Activated T-helper 2 cell treated with anti-CD3 and anti-CD28 coated beads, Interferon-gamma antibody, Interleukin-2, Interleukin-4, amounts not matched to agents 10 μg/mL and 5 μg/mL and 100 μg/mL, durations not matched to agents 14 hours and 24 hours and 36 hours (primary cell): Measurements from ENCODE around the gene ALDH4A1. TPM values are rescaled to one million over a fixed set of nuclear protein-coding genes. Genes with fewer than 3 reads are reported as not detected.

Experiments used
- DNase-seq: peaks from one replicate; pipeline ENCODE4 v3.0.0; 2021; ENCODE audit warnings: low spot score
- H3K27ac Mint-ChIP-seq: one replicate; pipeline ENCODE4 v1.8.0; 2021; ENCODE audit warnings: mixed read lengths
- H3K27me3 Mint-ChIP-seq: one replicate; pipeline ENCODE4 v1.8.0; 2021; ENCODE audit warnings: low read depth, mixed read lengths
- H3K36me3 Mint-ChIP-seq: one replicate; pipeline ENCODE4 v1.8.0; 2021; ENCODE audit warnings: low read depth, mixed read lengths
- H3K4me1 Mint-ChIP-seq: one replicate; pipeline ENCODE4 v1.8.0; 2021; ENCODE audit warnings: low read depth, mixed read lengths
- H3K4me3 Mint-ChIP-seq: one replicate; pipeline ENCODE4 v1.8.0; 2021; ENCODE audit warnings: low read depth, mild to moderate bottlenecking, moderate library complexity, mixed read lengths
- H3K9me3 Mint-ChIP-seq: one replicate; pipeline ENCODE4 v1.8.0; 2021; ENCODE audit warnings: mixed read lengths
- intact Hi-C: fragments of 100-400 bp; cut with micrococcal nuclease; formaldehyde crosslinking; loops from one replicate; pipeline ENCODE4 v1.15.1; 2023
- total RNA-seq: library from RNA; stranded (reverse); gene quantifications from 2 replicates; pipeline ENCODE4 v1.2.3, GENCODE V29; 2022

The ALDH4A1 gene
- total RNA-seq, 1 donor from 2014 or later: 4.4 TPM

- intact Hi-C loops: no loop called here
- no peak for DNase-seq
- Mint-ChIP-seq H3K4me3 (no peak overlapping the region), H3K36me3 (no peaks in the 10 kb centered on the region), H3K4me1 (no peaks in the 10 kb centered on the region), H3K27me3 (no peaks in the 10 kb centered on the region), H3K27ac (no peak overlapping the region), H3K9me3 (no peaks in the 10 kb centered on the region)
Measured at GRCh38 chr1:18881642-18882431, 20.5 kb downstream of the ALDH4A1 start.

GRCh38 chr1:18881164-18881563, 21.2 kb downstream of the ALDH4A1 start:
- Mint-ChIP-seq H3K4me3 (no peak overlapping the region), H3K9me3 (no peaks in the 10 kb centered on the region), H3K36me3 (no peaks in the 10 kb centered on the region), H3K27me3 (no peaks in the 10 kb centered on the region), H3K4me1 (no peaks in the 10 kb centered on the region), H3K27ac (no peak overlapping the region)
- intact Hi-C loops: no loop called here
- no peak for DNase-seq

DNA sequence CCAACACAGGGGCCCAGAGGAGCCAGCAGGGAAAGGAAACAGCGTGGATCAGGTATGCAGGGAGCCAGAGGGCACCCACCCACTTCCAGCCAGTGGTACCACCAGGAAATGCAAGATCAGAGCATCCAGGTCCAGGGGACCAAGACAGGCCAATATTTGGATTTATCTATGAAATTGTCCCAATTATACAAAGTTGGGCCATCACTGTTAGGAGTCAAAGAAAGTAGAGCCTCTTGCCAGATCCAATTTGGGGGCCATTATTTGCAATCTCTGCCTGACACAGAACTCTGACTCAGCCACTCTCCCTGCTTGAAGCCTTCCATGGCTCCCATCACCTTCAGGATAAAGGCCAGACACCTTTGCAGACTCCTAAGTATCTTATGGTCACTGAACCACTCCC, 21.8 kb downstream of the ALDH4A1 start:
- no peak overlapping the region for H3K4me3 Mint-ChIP-seq
- no peak overlapping the region for H3K27ac Mint-ChIP-seq

GRCh38 chr1:18879791-18880309, 22.5 kb downstream of the ALDH4A1 start:
- H3K9me3 Mint-ChIP-seq: no peaks in the 10 kb centered on the region
- H3K36me3 Mint-ChIP-seq: no peaks in the 10 kb centered on the region
- no peak overlapping the region for H3K27ac Mint-ChIP-seq
- no peaks in the 10 kb centered on the region for H3K4me1 Mint-ChIP-seq
- intact Hi-C loops: no loop called here
- no peaks in the 10 kb centered on the region for H3K27me3 Mint-ChIP-seq
- H3K4me3 Mint-ChIP-seq: no peak overlapping the region
- DNase-seq: no peak

More for the DNA sequence above, 21.8 kb downstream of the ALDH4A1 start:
- Mint-ChIP-seq H3K4me1 (no peaks in the 10 kb centered on the region), H3K36me3 (no peaks in the 10 kb centered on the region), H3K9me3 (no peaks in the 10 kb centered on the region), H3K27me3 (no peaks in the 10 kb centered on the region)
- intact Hi-C loops: no loop called here
- DNase-seq: no peak

DNA sequence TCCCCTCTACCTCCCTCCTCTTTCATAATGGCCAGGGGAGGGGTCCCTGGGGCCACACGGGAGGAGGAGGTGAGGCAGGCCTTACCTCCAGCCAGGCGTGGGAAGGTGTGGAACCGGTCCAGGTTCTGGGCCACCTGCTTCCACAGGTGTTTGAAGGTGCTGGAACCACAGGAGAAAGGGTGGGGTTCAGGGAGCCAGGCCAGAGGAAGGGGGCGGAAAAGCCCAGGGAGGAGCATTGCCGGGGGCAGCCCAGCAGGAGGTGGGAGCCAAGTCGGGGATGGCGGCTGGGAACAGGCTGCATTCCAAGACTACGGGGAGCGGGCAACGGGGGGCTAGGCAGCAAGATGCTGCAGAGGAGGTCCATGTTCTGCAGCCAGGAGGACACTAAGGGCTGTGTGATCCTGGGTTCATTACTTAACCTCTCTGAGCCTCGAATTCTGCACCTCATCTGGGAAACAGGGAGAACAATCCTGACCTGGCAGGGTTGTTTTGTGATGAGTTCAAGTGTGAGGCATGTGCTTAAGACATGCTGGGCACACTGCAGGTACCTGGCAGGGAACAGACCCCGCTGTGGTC, 23.1 kb downstream of the ALDH4A1 start:
- Mint-ChIP-seq H3K27ac (no peak overlapping the region), H3K27me3 (no peaks in the 10 kb centered on the region), H3K4me3 (no peak overlapping the region), H3K9me3 (no peaks in the 10 kb centered on the region), H3K36me3 (no peaks in the 10 kb centered on the region), H3K4me1 (no peaks in the 10 kb centered on the region)
- no peak for DNase-seq
- intact Hi-C loops: no loop called here

GRCh38 chr1:18878538-18879214, 23.7 kb downstream of the ALDH4A1 start:
- no peak for DNase-seq
- intact Hi-C loops: no loop called here
- Mint-ChIP-seq H3K36me3 (no peaks in the 10 kb centered on the region), H3K27ac (no peak overlapping the region), H3K4me3 (no peak overlapping the region), H3K4me1 (no peaks in the 10 kb centered on the region), H3K9me3 (no peaks in the 10 kb centered on the region), H3K27me3 (no peaks in the 10 kb centered on the region)

- no peak overlapping the region for H3K4me3 Mint-ChIP-seq
- H3K27me3 Mint-ChIP-seq: no peaks in the 10 kb centered on the region
- intact Hi-C loops: no loop called here
- DNase-seq: no peak
- no peaks in the 10 kb centered on the region for H3K36me3 Mint-ChIP-seq
- H3K9me3 Mint-ChIP-seq: no peaks in the 10 kb centered on the region
- no peak overlapping the region for H3K27ac Mint-ChIP-seq
- H3K4me1 Mint-ChIP-seq: no peaks in the 10 kb centered on the region
Measured at GRCh38 chr1:18877282-18877681, 25.1 kb downstream of the ALDH4A1 start.

- Mint-ChIP-seq H3K27ac (no peak overlapping the region), H3K4me3 (no peak overlapping the region)
Measured at GRCh38 chr1:18876210-18876609, 26.1 kb downstream of the ALDH4A1 start.

DNA sequence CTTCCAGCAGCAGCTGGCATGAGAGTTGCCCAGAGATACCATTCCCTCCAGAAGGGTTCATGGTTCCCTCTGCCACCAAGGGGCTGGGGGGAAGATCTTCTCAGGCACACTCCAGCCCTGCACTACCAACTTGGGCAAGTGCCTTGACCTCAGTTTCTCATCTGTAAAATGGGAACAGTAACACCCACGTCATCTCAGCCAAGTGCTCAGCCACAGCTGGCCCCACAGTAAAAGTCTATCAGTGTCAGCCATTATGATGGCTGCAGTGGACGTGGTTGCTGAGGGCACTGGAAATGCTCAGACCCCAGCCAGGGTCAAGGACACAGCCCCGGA, 26.6 kb downstream of the ALDH4A1 start:
- Mint-ChIP-seq H3K9me3 (no peaks in the 10 kb centered on the region), H3K27ac (no peak overlapping the region), H3K4me1 (no peaks in the 10 kb centered on the region), H3K27me3 (no peaks in the 10 kb centered on the region), H3K4me3 (no peak overlapping the region), H3K36me3 (no peaks in the 10 kb centered on the region)
- no peak for DNase-seq
- intact Hi-C loops: no loop called here

More at GRCh38 chr1:18876210-18876609, 26.1 kb downstream of the ALDH4A1 start:
- DNase-seq: no peak
- Mint-ChIP-seq H3K9me3 (no peaks in the 10 kb centered on the region), H3K27me3 (no peaks in the 10 kb centered on the region), H3K4me1 (no peaks in the 10 kb centered on the region), H3K36me3 (no peaks in the 10 kb centered on the region)
- intact Hi-C loops: no loop called here

GRCh38 chr1:18875107-18875795, 27.1 kb downstream of the ALDH4A1 start:
- Mint-ChIP-seq H3K27me3 (no peaks in the 10 kb centered on the region), H3K27ac (no peak overlapping the region), H3K4me3 (no peak overlapping the region), H3K9me3 (no peaks in the 10 kb centered on the region), H3K36me3 (no peaks in the 10 kb centered on the region), H3K4me1 (no peaks in the 10 kb centered on the region)
- intact Hi-C loops: no loop called here
- DNase-seq: peak; percentile 49

DNA sequence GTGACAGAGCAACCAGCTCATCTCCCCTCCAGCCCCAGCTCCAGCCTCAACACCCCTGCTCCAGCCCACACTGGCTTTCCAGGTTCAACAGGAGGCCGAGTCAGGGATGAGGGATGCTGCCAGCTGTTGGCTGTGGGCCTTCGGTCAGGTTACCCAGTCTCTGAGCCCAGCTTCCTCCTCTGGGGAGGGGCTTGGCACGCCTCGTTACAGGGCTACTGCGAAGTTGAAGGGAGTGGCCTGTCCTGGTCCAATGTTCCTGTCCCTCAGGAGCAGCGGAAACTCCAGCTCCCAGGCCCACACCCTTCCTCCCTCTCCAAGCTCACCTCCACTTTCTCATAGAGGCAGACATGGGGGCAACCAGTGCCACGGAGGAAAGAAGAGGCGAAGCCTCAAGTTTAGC, 27.8 kb downstream of the ALDH4A1 start:
- Mint-ChIP-seq H3K9me3 (no peaks in the 10 kb centered on the region), H3K4me3 (no peak overlapping the region), H3K27ac (no peak overlapping the region), H3K27me3 (no peaks in the 10 kb centered on the region), H3K4me1 (no peaks in the 10 kb centered on the region), H3K36me3 (no peaks in the 10 kb centered on the region)
- intact Hi-C loops: no loop called here
- no peak for DNase-seq

DNA sequence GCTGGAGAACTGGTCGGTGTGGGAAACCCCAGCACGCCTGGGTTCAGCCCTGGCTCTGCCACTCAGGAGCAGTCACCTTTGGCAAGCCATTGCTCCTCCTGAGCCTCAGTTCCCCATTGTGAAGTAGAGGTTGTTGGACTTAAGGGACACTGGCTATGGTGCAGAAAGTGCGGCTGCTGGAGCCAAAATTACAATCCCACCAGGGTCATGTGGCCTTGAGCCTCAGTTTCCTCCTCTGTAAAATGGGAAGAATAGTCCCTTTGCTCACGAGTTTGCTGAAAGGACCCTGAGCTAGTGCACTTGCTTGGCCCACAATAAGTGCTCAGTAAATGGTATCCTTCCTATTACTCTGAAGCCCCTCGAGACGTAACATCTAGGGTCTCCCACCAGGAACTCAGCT, 28.3 kb downstream of the ALDH4A1 start:
- intact Hi-C loops: no loop called here
- no peak for DNase-seq
- Mint-ChIP-seq H3K27me3 (no peaks in the 10 kb centered on the region), H3K36me3 (no peaks in the 10 kb centered on the region), H3K9me3 (no peaks in the 10 kb centered on the region), H3K4me3 (no peak overlapping the region), H3K4me1 (no peaks in the 10 kb centered on the region), H3K27ac (no peak overlapping the region)
